Measurements from ENCODE around the gene RHO. TPM values are rescaled to one million over a fixed set of nuclear protein-coding genes. Genes with fewer than 3 reads are reported as not detected.
"Not testable (repeated sequence)": the region's sequence is repeated elsewhere in the genome, so short reads cannot be mapped to it uniquely, and the experiment has no call there.

RHO gene
- total RNA-seq, 1 experiment from 2014 or later, result not detected

- H2AFZ ChIP-seq (ENCODE audit: low read length); H3K9me2 ChIP-seq (replicated peaks; ENCODE audit: low read length); BruUV-seq (replicated peaks); H3K4me3 ChIP-seq (ENCODE audit: low read length); H3K79me2 ChIP-seq (ENCODE audit: low read length); CTCF ChIA-PET; POLR2A ChIA-PET (ENCODE audit: unreplicated experiment); intact Hi-C loops (cut with micrococcal nuclease); H3K9me3 ChIP-seq (ENCODE audit: low read length); H3F3A ChIP-seq (ENCODE audit: low read length, unreplicated experiment); H3K27me3 ChIP-seq (ENCODE audit: low read length); DNase-seq; H4K20me1 ChIP-seq (ENCODE audit: low read length); H3K36me3 ChIP-seq (ENCODE audit: low read depth, low read length); H3K9ac ChIP-seq (ENCODE audit: low read length): not testable (repeated sequence)
- peaks cover 25% of the 10 kb centered on the region for H3K4me1 ChIP-seq (ENCODE audit: insufficient read depth, low read length)
- H3K27ac ChIP-seq (ENCODE audit: low read length), result peak overlapping the region; percentile 62
- peak overlapping the region; percentile 31; the same call in 1 of the 2 replicates for H3K4me2 ChIP-seq (ENCODE audit: low read length)
- peak; percentile 59 for ATAC-seq
Observed at GRCh38 chr3:129498603-129499488, 29.6 kb upstream of the RHO start.

GRCh38 chr3:129499604-129500333 is 28.7 kb upstream of the RHO start:
- H3K36me3 ChIP-seq (ENCODE audit: low read depth, low read length); H3F3A ChIP-seq (ENCODE audit: low read length, unreplicated experiment); H3K79me2 ChIP-seq (ENCODE audit: low read length); DNase-seq; H3K4me2 ChIP-seq (ENCODE audit: low read length); H2AFZ ChIP-seq (ENCODE audit: low read length); H3K9me3 ChIP-seq (ENCODE audit: low read length); POLR2A ChIA-PET (ENCODE audit: unreplicated experiment); ATAC-seq; intact Hi-C loops (cut with micrococcal nuclease); H3K9me2 ChIP-seq (replicated peaks; ENCODE audit: low read length); H4K20me1 ChIP-seq (ENCODE audit: low read length); CTCF ChIA-PET; H3K27ac ChIP-seq (ENCODE audit: low read length); H3K27me3 ChIP-seq (ENCODE audit: low read length); H3K4me3 ChIP-seq (ENCODE audit: low read length); H3K9ac ChIP-seq (ENCODE audit: low read length); BruUV-seq (replicated peaks): not testable (repeated sequence)
- H3K4me1 ChIP-seq (ENCODE audit: insufficient read depth, low read length), result peaks cover 17% of the 10 kb centered on the region

GRCh38 chr3:129500334-129500658 is 28.1 kb upstream of the RHO start:
- no peak overlapping the region for H3K9ac ChIP-seq (ENCODE audit: low read length)
- ATAC-seq (no peak), DNase-seq (no peak)
- H2AFZ ChIP-seq (ENCODE audit: low read length), result no peak overlapping the region
- no TSS peak for BruUV-seq (replicated peaks)
- no peaks in the 10 kb centered on the region for H4K20me1 ChIP-seq (ENCODE audit: low read length)
- no peaks in the 10 kb centered on the region for H3K79me2 ChIP-seq (ENCODE audit: low read length)
- ChIA-PET CTCF (no interaction called here), POLR2A (ENCODE audit: unreplicated experiment) (no interaction called here)
- H3K27ac ChIP-seq (ENCODE audit: low read length), result no peak overlapping the region
- no peak overlapping the region for H3K4me3 ChIP-seq (ENCODE audit: low read length)
- TF ChIP-seq CTCF (conservative IDR thresholded peaks at IDR 0.05; ENCODE audit: low read depth, low read length) (no peak), EZH2 (IDR thresholded peaks at IDR 0.05; ENCODE audit: low read length, unreplicated experiment) (no peak), EZH2phosphoT487 (IDR thresholded peaks at IDR 0.05; ENCODE audit: borderline replicate concordance, low read length) (no peak)
- no peaks in the 10 kb centered on the region for H3F3A ChIP-seq (ENCODE audit: low read length, unreplicated experiment)
- no peaks in the 10 kb centered on the region for H3K9me3 ChIP-seq (ENCODE audit: low read length)
- H3K4me1 ChIP-seq (ENCODE audit: insufficient read depth, low read length), result peaks cover 16% of the 10 kb centered on the region
- H3K27me3 ChIP-seq (ENCODE audit: low read length), result no peaks in the 10 kb centered on the region
- intact Hi-C loops (cut with micrococcal nuclease), result no loop called here
- H3K9me2 ChIP-seq (replicated peaks; ENCODE audit: low read length), result no peaks in the 10 kb centered on the region
- no peak overlapping the region for H3K4me2 ChIP-seq (ENCODE audit: low read length)
- no peaks in the 10 kb centered on the region for H3K36me3 ChIP-seq (ENCODE audit: low read depth, low read length)

Measured in PC-3 (cell line).